OCI-LY3 (cell line): ENCODE measurements around the gene TEX10.

Experiments used
- CTCF ChIP-seq: fragments of 200-600, 300-600 bp; sonication (generic); IDR thresholded peaks from 2 replicates; pipeline ENCODE4 v1.5.1; 2014; ENCODE audit warnings: antibody characterized with exemption, low read length, low read depth
- EZH2phosphoT487 ChIP-seq: fragments of 200-600 bp; shearing (Covaris generic); IDR thresholded peaks from 2 replicates; pipeline ENCODE4 v1.6.1; 2018; ENCODE audit warnings: antibody characterized with exemption, mixed run types, low read depth

- no peak for TF ChIP-seq CTCF
- no peak for TF ChIP-seq EZH2phosphoT487
Measured at GRCh38 chr9:100284247-100284646, 68.5 kb downstream of the TEX10 start.
